Measurements from ENCODE around the gene TBX18.

DNA sequence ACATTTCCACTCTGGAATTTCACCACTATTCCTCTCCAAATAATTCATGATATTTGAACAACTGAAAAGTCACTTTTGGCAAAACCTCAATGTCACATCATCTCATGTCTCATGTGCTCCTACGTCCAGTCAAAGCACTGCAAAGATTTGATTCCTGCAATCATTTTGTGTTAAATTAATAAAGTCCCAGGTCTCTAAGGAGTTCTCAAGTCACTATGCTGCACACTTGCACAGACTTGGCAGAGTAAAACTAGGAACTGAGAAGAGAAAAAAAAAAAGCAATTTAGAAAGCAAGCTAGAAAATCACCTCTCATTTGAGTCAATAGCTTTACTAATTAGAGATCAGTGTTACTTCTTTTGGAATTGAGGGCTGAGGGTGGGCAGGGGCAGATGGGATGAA, 11.2 kb downstream of the TBX18 start:
- TF ChIP-seq, protein P1, sequence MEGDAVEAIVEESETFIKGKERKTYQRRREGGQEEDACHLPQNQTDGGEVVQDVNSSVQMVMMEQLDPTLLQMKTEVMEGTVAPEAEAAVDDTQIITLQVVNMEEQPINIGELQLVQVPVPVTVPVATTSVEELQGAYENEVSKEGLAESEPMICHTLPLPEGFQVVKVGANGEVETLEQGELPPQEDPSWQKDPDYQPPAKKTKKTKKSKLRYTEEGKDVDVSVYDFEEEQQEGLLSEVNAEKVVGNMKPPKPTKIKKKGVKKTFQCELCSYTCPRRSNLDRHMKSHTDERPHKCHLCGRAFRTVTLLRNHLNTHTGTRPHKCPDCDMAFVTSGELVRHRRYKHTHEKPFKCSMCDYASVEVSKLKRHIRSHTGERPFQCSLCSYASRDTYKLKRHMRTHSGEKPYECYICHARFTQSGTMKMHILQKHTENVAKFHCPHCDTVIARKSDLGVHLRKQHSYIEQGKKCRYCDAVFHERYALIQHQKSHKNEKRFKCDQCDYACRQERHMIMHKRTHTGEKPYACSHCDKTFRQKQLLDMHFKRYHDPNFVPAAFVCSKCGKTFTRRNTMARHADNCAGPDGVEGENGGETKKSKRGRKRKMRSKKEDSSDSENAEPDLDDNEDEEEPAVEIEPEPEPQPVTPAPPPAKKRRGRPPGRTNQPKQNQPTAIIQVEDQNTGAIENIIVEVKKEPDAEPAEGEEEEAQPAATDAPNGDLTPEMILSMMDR (IDR thresholded peaks at IDR 0.05; ENCODE audit: low read depth, low read length, missing input control) = no peak
- TF ChIP-seq NR2F2 (IDR thresholded peaks at IDR 0.05) (no peak), FOXA1 (IDR thresholded peaks at IDR 0.05) (no peak), ATF3 (IDR thresholded peaks at IDR 0.05) (no peak), HNF4A (conservative IDR thresholded peaks at IDR 0.05) (no peak), SP1 (IDR thresholded peaks at IDR 0.05) (no peak), YY1 (IDR thresholded peaks at IDR 0.05) (no peak), EGR1 (IDR thresholded peaks at IDR 0.05; ENCODE audit: low read depth in 2 of 2) (no peak)
- TF ChIP-seq, protein P2, sequence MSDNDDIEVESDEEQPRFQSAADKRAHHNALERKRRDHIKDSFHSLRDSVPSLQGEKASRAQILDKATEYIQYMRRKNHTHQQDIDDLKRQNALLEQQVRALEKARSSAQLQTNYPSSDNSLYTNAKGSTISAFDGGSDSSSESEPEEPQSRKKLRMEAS (IDR thresholded peaks at IDR 0.05) = no peak
